Gastroesophageal sphincter (tissue), 3 donors: Measurements from ENCODE around the gene NOX5.

ENCODE experiments used
- CTCF ChIP-seq, 4 experiments: fragments of 200-600 bp in 2 of 4; fragments of 450-650 bp in 2 of 4; sonication (generic) in 1 of 4; IDR thresholded peaks; one replicate each; pipeline ENCODE4 v1.5.1; 2017 to 2019; ENCODE audit warnings: antibody characterized with exemption in 4 of 4, mild to moderate bottlenecking in 2 of 4, moderate library complexity in 2 of 4
- POLR2AphosphoS5 ChIP-seq: sonication (generic); formaldehyde crosslinking; IDR thresholded peaks from one replicate; pipeline ENCODE4 v1.6.1; 2017; ENCODE audit warnings: antibody characterized with exemption

GRCh38 chr15:68994149-68994548 is 20.3 kb upstream of the NOX5 start:
- no peak for TF ChIP-seq POLR2AphosphoS5
- no peak for TF ChIP-seq CTCF (IDR thresholded peaks at IDR 0.05)
